HepG2 (cell line): Measurements from ENCODE around the gene FSIP1. TPM values are rescaled to one million over a fixed set of nuclear protein-coding genes. Genes with fewer than 3 reads are reported as not detected.

Experiments
- ATAC-seq: fragments of 200-7000 bp; cut with Tn5 transposase; 3 replicates; pipeline ENCODE4 v1.9.1; 2020; ENCODE audit warnings: mild to moderate bottlenecking, moderate library complexity
- BruUV-seq: library from RNA; stranded (reverse); fragments of 400-500 nt; replicated peaks from 2 replicates; lab custom pipeline; 2021; lab: Mats Ljungman, UMichigan
- CTCF ChIA-PET: fragments of 300-600 bp; formaldehyde crosslinking; extraction: SDS; loops from one replicate; lab custom pipeline; 2021; ENCODE audit warnings: low total read pairs, inconsistent platforms, low intra/inter-chr PET ratio; lab: Yijun Ruan, JAX
- POLR2A ChIA-PET: fragments of 350-600 bp; sonication (Branson Sonifier 250); formaldehyde crosslinking; loops from one replicate; lab custom pipeline; 2020; ENCODE audit warnings: antibody characterized with exemption, inconsistent platforms; lab: Yijun Ruan, JAX
- DNase-seq: peaks from one replicate; pipeline ENCODE4 v3.0.0-alpha.2; 2015; ENCODE audit warnings: low spot score
- FAIRE-seq: peaks from 3 replicates; lab custom pipeline; 2011; peaks lifted over from hg19 to GRCh38; lab: Jason Lieb, UNC
- H2AFZ ChIP-seq: one replicate; pipeline ENCODE4 v1.6.1; 2011; ENCODE audit warnings: low read length, inconsistent platforms
- H3K27ac ChIP-seq: fragments of 300-600 bp; 3 replicates; pipeline ENCODE4 v1.8.0; 2011; ENCODE audit warnings: mixed run types, mild to moderate bottlenecking, mixed read lengths, low read length, inconsistent platforms; ENCODE audit not compliant: insufficient read depth; ENCODE audit errors: extremely low read length
- H3K27me3 ChIP-seq, 2 experiments: fragments of 200-600 bp in 1 of 2; 2 replicates in 1 of 2; 3 replicates in 1 of 2; pipeline versions ENCODE4 v1.6.0 to v1.8.0; 2011; ENCODE audit warnings: low read length in 2 of 2, mild to moderate bottlenecking in 2 of 2, moderate library complexity in 2 of 2, inconsistent platforms in 1 of 2; ENCODE audit not compliant: insufficient read depth in 2 of 2, control insufficient read depth in 1 of 2
- H3K36me3 ChIP-seq, 2 experiments: fragments of 200-600 bp in 1 of 2; replicated peaks in 1 of 2; 2 replicates in 1 of 2; 3 replicates in 1 of 2; pipeline versions ENCODE4 v1.5.1 to v1.8.0; 2011; ENCODE audit warnings: low read length in 2 of 2, inconsistent platforms in 1 of 2; ENCODE audit not compliant: insufficient read depth in 2 of 2, control insufficient read depth in 1 of 2
- H3K4me1 ChIP-seq: 2 replicates; pipeline ENCODE4 v1.5.1; 2012; ENCODE audit warnings: low read length, inconsistent platforms; ENCODE audit not compliant: insufficient read depth
- H3K4me2 ChIP-seq: 2 replicates; pipeline ENCODE4 v1.6.0; 2011; ENCODE audit warnings: low read depth, low read length, inconsistent platforms
- H3K4me3 ChIP-seq, 3 experiments: fragments of 200-600 bp in 1 of 3; sonication (generic), shearing (Covaris generic) in 1 of 3; replicated peaks in 1 of 3; 2 replicates each; pipeline ENCODE4 v1.5.1; 2011 to 2016; ENCODE audit warnings: low read length in 3 of 3, inconsistent platforms in 2 of 3, low read depth in 2 of 3, mild to moderate bottlenecking in 2 of 3, control low read depth in 1 of 3, mixed read lengths in 1 of 3; ENCODE audit not compliant: insufficient read depth in 1 of 3
- H3K79me2 ChIP-seq: one replicate; pipeline ENCODE4 v1.6.1; 2011; ENCODE audit warnings: low read length, inconsistent platforms; ENCODE audit not compliant: insufficient read depth
- H3K9ac ChIP-seq: 2 replicates; pipeline ENCODE4 v1.6.0; 2011; ENCODE audit warnings: mild to moderate bottlenecking, low read depth, low read length, inconsistent platforms; ENCODE audit not compliant: insufficient read depth
- H3K9me3 ChIP-seq: 2 replicates; pipeline ENCODE4 v1.5.1; 2012; ENCODE audit warnings: mild to moderate bottlenecking, low read length
- H4K20me1 ChIP-seq: 2 replicates; pipeline ENCODE4 v1.6.0; 2011; ENCODE audit warnings: inconsistent platforms, mild to moderate bottlenecking, low read length, moderate library complexity; ENCODE audit not compliant: insufficient read depth
- ATF3 ChIP-seq: sonication (generic); formaldehyde crosslinking; IDR thresholded peaks from 2 replicates; pipeline ENCODE4 v1.4.0; 2020; ENCODE audit warnings: missing genetic modification reagents
- SALL1 ChIP-seq: sonication (generic); formaldehyde crosslinking; IDR thresholded peaks from 2 replicates; pipeline ENCODE4 v1.8.0; 2022; ENCODE audit warnings: mild to moderate bottlenecking, missing genetic modification reagents
- SIN3B ChIP-seq: fragments of 150-350 bp; IDR thresholded peaks from 2 replicates; pipeline ENCODE4 v1.6.1; 2014; ENCODE audit warnings: low read length
- SP5 ChIP-seq: IDR thresholded peaks from 2 replicates; pipeline ENCODE4 v1.6.1; 2016; ENCODE audit warnings: low read depth, borderline replicate concordance
- TOE1 ChIP-seq: sonication (generic); formaldehyde crosslinking; IDR thresholded peaks from 2 replicates; pipeline ENCODE4 v1.4.0; 2020; ENCODE audit warnings: mild to moderate bottlenecking, missing genetic modification reagents
- ZNF530 ChIP-seq: sonication (generic); formaldehyde crosslinking; IDR thresholded peaks from 2 replicates; pipeline ENCODE4 v1.5.0; 2020; ENCODE audit warnings: low read depth, mild to moderate bottlenecking, missing genetic modification reagents
- ZNF597 ChIP-seq: sonication (generic); formaldehyde crosslinking; IDR thresholded peaks from 2 replicates; pipeline ENCODE4 v1.5.0; 2020; ENCODE audit warnings: missing genetic modification reagents
- ZNF607 ChIP-seq: sonication (generic); formaldehyde crosslinking; IDR thresholded peaks from 2 replicates; pipeline ENCODE4 v1.5.1; 2020; ENCODE audit warnings: missing genetic modification reagents, mild to moderate bottlenecking, borderline replicate concordance
- WGBS: methylation state at CpG from one replicate; pipeline ENCODE4 v1.1.6; 2017; ENCODE audit warnings: low lambda C conversion rate; 5-methylcytosine and 5-hydroxymethylcytosine counted together
- in situ Hi-C: cut with HindIII; loops from 2 replicates; pipeline ENCODE4 v1.10.0; 2017; ENCODE audit warnings: low pct_unique_long_range_greater_than_20kb; ENCODE audit not compliant: extremely low pct_ligation_motif_present
- intact Hi-C: fragments of 100-400 bp; cut with micrococcal nuclease; formaldehyde crosslinking; loops from one replicate; pipeline ENCODE4 v1.10.0; 2022; ENCODE audit not compliant: unreplicated experiment
- polyA plus RNA-seq, 8 experiments: library from polyadenylated mRNA; depleted of rRNA in 3 of 8; stranded (reverse) in 7 of 8; unstranded in 1 of 8; fragments of >200 nt; fragmentation: Illumina TruSeq in 4 of 8; extraction: Trizol in 4 of 8; gene quantifications; 2 replicates each; pipeline versions ENCODE4 v1.2.1 to v1.2.3, GENCODE V29; 2011 to 2016; ENCODE audit warnings: low read depth in 4 of 8, missing spikeins in 1 of 8, mixed read lengths in 1 of 8; ENCODE audit not compliant: insufficient read depth in 1 of 8
- total RNA-seq, 5 experiments: library from RNA; depleted of rRNA; stranded (reverse); fragments of >200 nt; fragmentation: Illumina TruSeq; extraction: Trizol; gene quantifications; 2 replicates each; pipeline ENCODE4 v1.2.3, GENCODE V29; 2016; ENCODE audit warnings: low read depth in 1 of 5

Gene FSIP1
- total and polyA plus RNA-seq, 2 of the 13 experiments (the other 11 are each of a cell fraction or from before 2014, with no cell fraction given): 0.18 TPM; not detected in 1

- WGBS: 73% methylated on average over 2 of the region's 2 CpGs
- no peaks in the 10 kb centered on the region for H3K9me3 ChIP-seq
- no peaks in the 10 kb centered on the region for H3K79me2 ChIP-seq
- H3K4me2 ChIP-seq: no peak overlapping the region
- H3K4me1 ChIP-seq: no peaks in the 10 kb centered on the region
- BruUV-seq: no TSS peak
- ATAC-seq: no peak
- no peak for FAIRE-seq
- H3K27ac ChIP-seq: no peak overlapping the region
- POLR2A ChIA-PET: no interaction called here
- in situ Hi-C loops: no loop called here
- TF ChIP-seq SIN3B (no peak), SALL1 (CRISPR knock-in tag) (no peak)
- TF ChIP-seq, all 625 proteins: peak for 0
- no peak overlapping the region for H2AFZ ChIP-seq
- no peak overlapping the region for H3K4me3 ChIP-seq
- H3K9ac ChIP-seq: no peak overlapping the region
- H4K20me1 ChIP-seq: no peaks in the 10 kb centered on the region
- CTCF ChIA-PET: no interaction called here
- intact Hi-C loops: no loop called here
- no peaks in the 10 kb centered on the region for H3K36me3 ChIP-seq
- no peak for DNase-seq
- H3K27me3 ChIP-seq: no peaks in the 10 kb centered on the region
Measured at GRCh38 chr15:39663704-39664250, 118.9 kb downstream of the FSIP1 start.

DNA sequence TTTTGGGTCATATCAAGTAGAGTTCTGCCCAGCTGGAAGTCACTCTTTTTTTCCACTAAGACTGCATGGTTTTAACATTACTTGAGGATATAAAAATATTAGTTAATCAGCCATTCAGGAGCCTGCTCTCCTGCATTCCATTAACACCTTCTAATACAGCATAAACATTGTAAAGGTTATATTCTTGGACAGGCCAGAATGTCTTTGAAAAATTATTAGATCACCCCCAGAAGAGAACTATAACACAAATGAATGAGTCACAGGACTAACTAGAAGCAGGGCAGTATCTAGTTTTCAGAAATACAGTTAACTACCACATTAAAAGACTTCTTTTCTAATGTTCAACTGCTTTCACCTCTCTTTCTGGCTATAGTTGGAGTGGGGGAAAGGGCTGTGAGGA lies 120.9 kb downstream of the FSIP1 start:
- no TSS peak for BruUV-seq
- DNase-seq (no peak), ATAC-seq (no peak), FAIRE-seq (no peak)
- POLR2A ChIA-PET: no interaction called here
- H3K4me2 ChIP-seq: no peak overlapping the region
- no peak overlapping the region for H3K27ac ChIP-seq
- TF ChIP-seq ZNF530 (CRISPR knock-in tag): no peak
- TF ChIP-seq ZNF597: no peak
- TF ChIP-seq TOE1: no peak
- TF ChIP-seq SP5 (CRISPR knock-in tag): no peak
- TF ChIP-seq ATF3: no peak
- no peak for TF ChIP-seq ZNF607
- H3K79me2 ChIP-seq: no peaks in the 10 kb centered on the region
- H3K36me3 ChIP-seq: no peaks in the 10 kb centered on the region
- H3K27me3 ChIP-seq: no peaks in the 10 kb centered on the region
- intact Hi-C loops: no loop called here
- no peaks in the 10 kb centered on the region for H3K9me3 ChIP-seq
- no peak overlapping the region for H2AFZ ChIP-seq
- no peak overlapping the region for H3K9ac ChIP-seq
- no peaks in the 10 kb centered on the region for H4K20me1 ChIP-seq
- no peak overlapping the region for H3K4me3 ChIP-seq
- no peaks in the 10 kb centered on the region for H3K4me1 ChIP-seq
- in situ Hi-C loops: no loop called here
- CTCF ChIA-PET: no interaction called here
